GM12875 (cell line): Measurements from ENCODE around the gene CCL13.

Experiments
- H3K4me3 ChIP-seq: one replicate; pipeline ENCODE4 v1.5.1; 2011; ENCODE audit warnings: low read depth, low read length, control low read depth
- TF ChIP-seq, protein P1 (sequence below): IDR thresholded peaks from 2 replicates; pipeline ENCODE4 v1.5.1; 2011; ENCODE audit warnings: low read depth, mild to moderate bottlenecking, control low read depth, inconsistent platforms, low read length, moderate library complexity, borderline replicate concordance; ENCODE audit not compliant: insufficient read depth

Gene CCL13

DNA sequence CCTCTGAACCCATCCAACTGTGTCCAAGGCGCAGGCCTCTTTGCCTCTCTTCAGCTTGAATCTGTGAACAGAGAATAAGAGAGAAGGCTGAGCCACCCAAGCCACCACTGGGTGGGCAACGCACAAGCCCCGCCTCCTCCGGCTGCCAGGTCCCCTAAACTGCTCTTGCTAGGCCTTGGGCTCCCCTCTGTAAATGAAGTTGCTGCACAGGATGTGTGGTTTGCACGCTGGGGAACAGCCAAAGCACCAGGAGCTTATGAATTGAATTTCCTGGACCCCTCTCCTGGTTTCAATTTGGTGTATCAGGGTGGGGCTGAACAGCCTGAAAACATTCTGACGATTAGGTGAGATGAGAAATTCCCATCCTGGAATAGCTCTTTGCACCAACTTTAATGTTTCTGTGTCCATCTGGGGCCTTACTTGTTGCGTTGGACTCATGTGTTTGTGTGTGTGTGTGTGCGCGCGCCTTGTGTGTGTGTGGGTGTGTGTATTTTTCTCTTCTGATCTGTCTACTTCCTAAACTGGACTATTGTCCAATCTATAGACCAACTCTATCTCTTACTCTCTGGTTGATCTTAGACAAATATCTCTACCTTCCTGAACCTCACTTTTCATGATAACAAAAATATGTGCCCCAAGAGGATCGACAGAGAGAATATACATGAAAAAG, 4.5 kb downstream of the CCL13 start:
- TF ChIP-seq, protein P1, sequence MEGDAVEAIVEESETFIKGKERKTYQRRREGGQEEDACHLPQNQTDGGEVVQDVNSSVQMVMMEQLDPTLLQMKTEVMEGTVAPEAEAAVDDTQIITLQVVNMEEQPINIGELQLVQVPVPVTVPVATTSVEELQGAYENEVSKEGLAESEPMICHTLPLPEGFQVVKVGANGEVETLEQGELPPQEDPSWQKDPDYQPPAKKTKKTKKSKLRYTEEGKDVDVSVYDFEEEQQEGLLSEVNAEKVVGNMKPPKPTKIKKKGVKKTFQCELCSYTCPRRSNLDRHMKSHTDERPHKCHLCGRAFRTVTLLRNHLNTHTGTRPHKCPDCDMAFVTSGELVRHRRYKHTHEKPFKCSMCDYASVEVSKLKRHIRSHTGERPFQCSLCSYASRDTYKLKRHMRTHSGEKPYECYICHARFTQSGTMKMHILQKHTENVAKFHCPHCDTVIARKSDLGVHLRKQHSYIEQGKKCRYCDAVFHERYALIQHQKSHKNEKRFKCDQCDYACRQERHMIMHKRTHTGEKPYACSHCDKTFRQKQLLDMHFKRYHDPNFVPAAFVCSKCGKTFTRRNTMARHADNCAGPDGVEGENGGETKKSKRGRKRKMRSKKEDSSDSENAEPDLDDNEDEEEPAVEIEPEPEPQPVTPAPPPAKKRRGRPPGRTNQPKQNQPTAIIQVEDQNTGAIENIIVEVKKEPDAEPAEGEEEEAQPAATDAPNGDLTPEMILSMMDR = no peak
- H3K4me3 ChIP-seq = no peak overlapping the region

DNA sequence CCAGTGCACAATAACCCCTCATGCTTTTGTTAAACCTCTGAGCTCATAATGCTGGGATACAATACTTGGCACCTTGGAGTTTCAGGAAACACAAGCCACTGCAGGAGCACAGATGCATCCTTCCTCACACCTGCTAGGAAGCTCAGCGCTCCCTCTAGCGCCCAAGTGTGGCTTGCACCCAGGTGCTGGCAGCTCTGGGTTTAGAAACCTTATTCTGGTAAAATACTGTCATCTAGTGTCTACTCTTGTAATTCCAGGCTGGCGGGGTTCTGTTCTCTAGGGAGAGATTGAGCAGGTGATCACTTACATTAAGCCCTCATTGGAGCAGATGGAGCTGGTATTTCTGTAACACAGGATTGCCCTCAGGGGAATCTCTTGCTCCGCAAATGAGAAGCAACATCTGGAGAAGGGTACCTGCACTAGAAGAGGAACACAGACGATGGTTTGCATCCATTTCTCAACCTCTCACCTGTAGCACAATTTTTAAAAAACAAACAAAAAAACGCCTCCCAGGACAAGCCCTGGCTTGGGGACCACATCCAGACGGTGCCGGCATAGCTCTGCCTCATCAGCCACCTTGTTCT, 5.3 kb downstream of the CCL13 start:
- TF ChIP-seq, protein P1 = peak; percentile 99

DNA sequence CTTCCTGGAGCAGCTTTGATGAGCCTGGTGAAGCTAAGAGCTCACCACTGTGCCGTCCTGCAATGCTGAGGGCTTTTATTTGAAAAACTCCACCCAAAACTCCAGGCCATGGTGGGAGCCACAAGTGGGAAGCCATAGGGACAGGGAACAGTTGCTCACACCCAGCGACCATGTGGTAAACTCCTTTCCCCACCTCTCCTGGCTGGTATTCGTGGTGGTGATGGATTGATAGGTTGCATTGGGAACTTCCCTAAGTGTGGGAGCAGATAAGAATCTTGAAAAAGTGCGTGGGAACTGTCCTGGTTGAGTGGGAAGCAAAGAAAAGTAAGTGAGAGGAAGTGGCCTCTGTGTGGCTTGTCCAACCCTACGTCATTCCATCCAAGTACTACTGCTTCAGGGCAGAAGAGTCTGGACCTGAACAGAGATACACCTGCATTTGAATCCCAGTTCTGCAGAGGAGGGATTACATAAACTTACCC, 6.9 kb downstream of the CCL13 start, which contains the start of gene CCL1:
TSS of gene CCL1 (minus strand) at position 51 of the 479 bp plus-strand sequence. CDS start 72 bp downstream, outside the sequence.
- no peak within 1 kb of the TSS for H3K4me3 ChIP-seq
- TF ChIP-seq, protein P1 = no peak

More for the DNA sequence above, 5.3 kb downstream of the CCL13 start:
- H3K4me3 ChIP-seq = no peak overlapping the region

DNA sequence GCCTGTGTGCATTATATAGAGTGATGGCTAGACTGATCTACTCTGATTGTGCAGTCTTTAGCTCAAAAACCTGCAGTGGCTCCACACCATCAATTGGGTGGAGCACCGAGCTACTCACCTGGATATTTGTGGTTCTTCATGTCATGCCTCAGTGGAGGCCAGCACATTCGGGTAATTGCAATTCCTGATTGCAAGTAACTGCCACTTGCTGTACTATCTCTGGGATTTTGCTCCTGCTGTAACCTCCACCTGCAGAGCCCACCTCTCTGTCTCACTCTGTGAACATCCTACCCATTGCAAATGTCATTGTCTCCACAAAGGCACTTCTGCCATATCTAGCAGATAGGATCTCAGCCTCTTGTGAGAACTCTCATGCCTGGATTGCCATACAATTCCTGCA, 8.5 kb downstream of the CCL13 start:
- TF ChIP-seq, protein P1 = no peak
- no peak overlapping the region for H3K4me3 ChIP-seq

DNA sequence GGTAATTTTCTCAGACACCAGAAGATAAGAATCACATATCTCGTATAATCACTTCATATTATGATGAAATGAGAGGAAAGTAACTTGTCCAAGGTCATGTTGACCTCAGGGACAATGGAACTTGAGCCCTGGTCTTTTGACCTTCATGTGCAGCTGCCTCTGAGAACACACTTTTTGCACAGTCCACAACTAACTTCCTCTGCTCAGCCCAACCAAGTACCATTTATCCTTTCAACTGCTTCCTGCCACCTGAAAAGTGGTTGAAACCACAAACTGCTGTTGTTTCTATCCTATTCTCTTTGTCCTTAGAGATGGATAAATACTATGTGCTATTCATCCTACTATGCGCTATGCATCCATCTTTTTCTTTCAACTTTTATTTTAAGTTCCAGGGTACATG, 9.1 kb downstream of the CCL13 start:
- H3K4me3 ChIP-seq = no peak overlapping the region
- TF ChIP-seq, protein P1 = no peak

DNA sequence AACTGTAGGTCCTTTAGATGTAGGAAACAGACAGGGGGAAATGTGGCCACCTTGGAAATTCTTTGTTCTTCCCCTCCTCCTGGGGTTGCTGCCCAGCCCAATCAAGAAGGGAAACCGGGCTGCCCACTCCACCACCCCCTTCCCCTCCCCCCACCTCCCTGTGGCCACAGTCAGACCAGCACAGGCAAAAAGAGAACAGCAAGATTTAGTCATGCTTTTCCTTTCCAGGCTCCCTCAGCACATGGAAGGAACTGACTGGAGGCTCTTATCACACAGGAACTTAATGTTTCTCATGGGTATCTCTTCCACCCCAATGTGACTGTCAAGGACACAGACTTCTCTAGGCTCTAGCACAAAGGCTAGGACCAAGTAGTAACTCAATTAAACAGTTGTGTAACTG, 9.7 kb downstream of the CCL13 start:
- TF ChIP-seq, protein P1 = no peak
- no peak overlapping the region for H3K4me3 ChIP-seq
